ENCODE measurements around the gene DOK1. TPM values are rescaled to one million over a fixed set of nuclear protein-coding genes. Genes with fewer than 3 reads are reported as not detected.

DOK1 gene
- total RNA-seq, 1 donor from 2014 or later, result 20.1 TPM

DNA sequence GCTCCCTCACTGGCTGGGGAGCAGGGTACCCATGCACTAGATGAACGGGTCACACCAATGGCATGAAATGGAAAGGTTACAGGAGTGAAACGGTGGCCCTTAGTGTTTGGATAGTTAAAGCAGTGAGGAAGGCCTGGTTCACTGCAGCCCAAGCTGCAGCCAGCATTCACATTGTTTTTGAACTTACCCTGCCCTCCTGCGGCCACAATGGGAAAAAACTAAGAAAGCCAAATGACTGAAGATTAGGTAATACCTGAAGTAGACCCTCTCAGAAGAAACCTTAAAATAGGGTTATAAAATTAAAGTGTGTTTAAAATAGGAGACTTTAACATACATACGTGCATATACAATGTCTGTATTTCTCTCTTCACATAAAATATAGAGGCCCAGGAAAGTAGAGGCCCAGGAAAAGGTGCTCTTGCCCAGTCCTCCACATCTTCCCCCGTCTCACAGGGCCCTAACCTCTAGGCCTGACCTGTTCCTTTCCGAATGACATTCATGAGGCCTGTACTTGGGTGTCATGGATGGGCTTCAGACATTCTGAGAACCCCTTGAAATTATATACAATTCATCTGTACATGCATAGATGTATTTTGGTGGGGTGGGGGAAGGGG lies 33.3 kb downstream of the DOK1 start:
- H3K36me3 ChIP-seq, result no peaks in the 10 kb centered on the region
- no peak overlapping the region for H3K4me3 ChIP-seq
- TF ChIP-seq, protein P1, sequence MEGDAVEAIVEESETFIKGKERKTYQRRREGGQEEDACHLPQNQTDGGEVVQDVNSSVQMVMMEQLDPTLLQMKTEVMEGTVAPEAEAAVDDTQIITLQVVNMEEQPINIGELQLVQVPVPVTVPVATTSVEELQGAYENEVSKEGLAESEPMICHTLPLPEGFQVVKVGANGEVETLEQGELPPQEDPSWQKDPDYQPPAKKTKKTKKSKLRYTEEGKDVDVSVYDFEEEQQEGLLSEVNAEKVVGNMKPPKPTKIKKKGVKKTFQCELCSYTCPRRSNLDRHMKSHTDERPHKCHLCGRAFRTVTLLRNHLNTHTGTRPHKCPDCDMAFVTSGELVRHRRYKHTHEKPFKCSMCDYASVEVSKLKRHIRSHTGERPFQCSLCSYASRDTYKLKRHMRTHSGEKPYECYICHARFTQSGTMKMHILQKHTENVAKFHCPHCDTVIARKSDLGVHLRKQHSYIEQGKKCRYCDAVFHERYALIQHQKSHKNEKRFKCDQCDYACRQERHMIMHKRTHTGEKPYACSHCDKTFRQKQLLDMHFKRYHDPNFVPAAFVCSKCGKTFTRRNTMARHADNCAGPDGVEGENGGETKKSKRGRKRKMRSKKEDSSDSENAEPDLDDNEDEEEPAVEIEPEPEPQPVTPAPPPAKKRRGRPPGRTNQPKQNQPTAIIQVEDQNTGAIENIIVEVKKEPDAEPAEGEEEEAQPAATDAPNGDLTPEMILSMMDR (IDR thresholded peaks at IDR 0.05), result peak; percentile 26 to 70 (median 37)
- TF ChIP-seq POLR2A (IDR thresholded peaks at IDR 0.05), result no peak
- H3K27me3 ChIP-seq, result no peaks in the 10 kb centered on the region
- H3K4me1 ChIP-seq, result no peaks in the 10 kb centered on the region
- H3K9me3 ChIP-seq, result no peaks in the 10 kb centered on the region
- no peak overlapping the region for H3K27ac ChIP-seq
- no peak for DNase-seq (ENCODE audit: extremely low spot score in 2 of 2)
- intact Hi-C loops (cut with DNase I), result loop anchor here (2.0 kb wide), 1 partner anchor 105 kb away; the partner anchor contains the start of genes CCDC142 and TTC31

DNA sequence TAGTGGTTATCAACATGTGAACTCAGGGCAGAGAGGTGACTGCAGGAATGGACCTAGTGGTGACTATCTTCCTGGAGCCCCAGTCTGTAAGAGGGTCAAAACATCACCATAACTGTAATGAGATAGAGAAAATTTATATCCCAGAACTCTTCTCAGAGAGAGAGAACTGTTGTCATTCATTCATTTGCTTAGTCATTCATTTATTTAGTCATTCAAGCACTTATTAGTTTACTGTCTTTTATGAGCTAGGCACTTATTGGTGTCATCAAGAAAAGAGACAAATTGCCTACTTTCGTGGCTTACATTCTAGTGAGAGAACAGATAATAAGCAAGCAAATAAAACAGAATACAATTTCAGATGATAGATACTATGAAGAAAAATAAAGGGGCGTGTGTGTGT lies 34.1 kb downstream of the DOK1 start:
- Histone ChIP-seq H3K27me3 (no peaks in the 10 kb centered on the region), H3K4me1 (no peaks in the 10 kb centered on the region), H3K9me3 (no peaks in the 10 kb centered on the region), H3K4me3 (no peak overlapping the region), H3K36me3 (no peaks in the 10 kb centered on the region), H3K27ac (no peak overlapping the region)
- intact Hi-C loops (cut with DNase I), result no loop called here
- no peak for DNase-seq (ENCODE audit: extremely low spot score in 2 of 2)
- TF ChIP-seq, protein P1 (IDR thresholded peaks at IDR 0.05), result no peak
- no peak for TF ChIP-seq POLR2AphosphoS5 (IDR thresholded peaks at IDR 0.05; ENCODE audit: insufficient read depth in 1 of 2, low read depth in 1 of 2)
- TF ChIP-seq POLR2A (IDR thresholded peaks at IDR 0.05), result no peak

DNA sequence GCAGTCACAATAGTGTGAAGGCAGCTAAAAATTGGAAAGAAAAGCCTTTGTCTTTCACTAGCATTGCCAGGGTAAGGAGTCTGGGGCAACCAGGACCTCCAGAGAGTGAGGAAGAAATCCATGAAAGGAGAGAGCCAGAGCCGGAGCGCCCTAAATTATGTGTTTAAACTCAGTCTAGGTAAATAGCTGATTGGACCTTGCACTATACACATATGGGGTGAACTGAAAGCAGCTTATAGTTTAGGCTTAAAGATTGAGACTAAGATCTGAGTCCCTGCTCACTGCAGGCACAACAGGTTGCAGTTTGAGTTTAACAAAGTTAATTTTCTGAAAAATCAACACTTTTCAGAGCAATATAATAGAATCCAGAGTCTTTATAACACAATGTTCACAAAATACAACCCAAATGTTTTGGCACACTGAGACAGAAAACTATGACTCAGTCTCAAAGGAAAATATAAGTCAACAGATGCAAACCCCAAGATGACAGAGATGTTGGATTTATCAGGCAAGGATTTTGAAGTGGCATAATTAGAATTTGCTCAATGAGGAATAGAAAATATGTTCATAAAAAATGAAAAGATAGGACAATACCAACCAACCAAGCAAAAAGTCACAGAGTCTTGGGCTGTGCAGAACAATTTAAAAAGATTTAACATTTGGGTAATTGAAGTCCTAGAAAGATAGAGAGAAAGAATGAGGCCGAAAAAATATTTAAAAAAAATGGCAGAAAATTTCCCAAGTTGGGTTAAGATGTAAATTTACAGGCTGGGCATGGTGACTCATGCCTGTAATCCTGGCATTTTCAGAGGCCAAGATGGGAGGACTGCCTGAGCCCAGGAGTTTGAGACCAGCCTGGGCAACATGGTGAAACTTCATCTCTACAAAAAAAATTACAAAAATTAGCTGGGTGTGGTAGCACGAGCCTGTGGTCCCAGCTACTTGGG lies 39.6 kb downstream of the DOK1 start:
- no peaks in the 10 kb centered on the region for H3K27me3 ChIP-seq
- TF ChIP-seq POLR2A (IDR thresholded peaks at IDR 0.05), result no peak
- TF ChIP-seq, protein P1 (IDR thresholded peaks at IDR 0.05), result no peak
- TF ChIP-seq POLR2AphosphoS5 (IDR thresholded peaks at IDR 0.05; ENCODE audit: insufficient read depth in 1 of 2, low read depth in 1 of 2), result no peak
- intact Hi-C loops (cut with DNase I), result no loop called here

DNA sequence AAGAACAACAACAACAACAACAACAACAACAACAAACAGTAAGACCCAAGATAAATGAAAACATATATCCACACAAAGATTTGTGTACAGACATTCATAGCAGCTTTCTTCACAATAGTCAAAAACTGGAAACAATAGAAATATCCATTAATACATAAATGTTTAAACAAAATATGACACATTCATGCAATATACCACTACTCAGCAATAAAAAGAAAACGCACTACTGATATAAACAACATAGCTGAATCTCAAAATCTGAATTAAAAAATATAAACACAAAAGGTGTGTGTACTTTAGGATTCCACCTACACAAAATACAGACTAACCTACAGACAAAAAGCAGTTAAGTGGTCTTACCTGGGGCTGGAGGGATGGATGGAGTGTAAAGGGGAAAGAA lies 42.1 kb downstream of the DOK1 start:
- no peak for DNase-seq (ENCODE audit: extremely low spot score in 2 of 2)
- TF ChIP-seq, protein P1 (IDR thresholded peaks at IDR 0.05), result no peak
- TF ChIP-seq POLR2AphosphoS5 (IDR thresholded peaks at IDR 0.05; ENCODE audit: insufficient read depth in 1 of 2, low read depth in 1 of 2) (no peak), POLR2A (IDR thresholded peaks at IDR 0.05) (no peak)
- H3K36me3 ChIP-seq, result no peaks in the 10 kb centered on the region
- H3K27me3 ChIP-seq, result no peaks in the 10 kb centered on the region
- H3K9me3 ChIP-seq, result no peaks in the 10 kb centered on the region
- intact Hi-C loops (cut with DNase I), result no loop called here
- no peaks in the 10 kb centered on the region for H3K4me1 ChIP-seq
- no peak overlapping the region for H3K4me3 ChIP-seq
- no peak overlapping the region for H3K27ac ChIP-seq

More for the DNA sequence above, 39.6 kb downstream of the DOK1 start:
- Histone ChIP-seq H3K4me1 (no peaks in the 10 kb centered on the region), H3K36me3 (no peaks in the 10 kb centered on the region), H3K27ac (no peak overlapping the region), H3K4me3 (no peak overlapping the region), H3K9me3 (no peaks in the 10 kb centered on the region)
- DNase-seq (ENCODE audit: extremely low spot score in 2 of 2), result no peak

DNA sequence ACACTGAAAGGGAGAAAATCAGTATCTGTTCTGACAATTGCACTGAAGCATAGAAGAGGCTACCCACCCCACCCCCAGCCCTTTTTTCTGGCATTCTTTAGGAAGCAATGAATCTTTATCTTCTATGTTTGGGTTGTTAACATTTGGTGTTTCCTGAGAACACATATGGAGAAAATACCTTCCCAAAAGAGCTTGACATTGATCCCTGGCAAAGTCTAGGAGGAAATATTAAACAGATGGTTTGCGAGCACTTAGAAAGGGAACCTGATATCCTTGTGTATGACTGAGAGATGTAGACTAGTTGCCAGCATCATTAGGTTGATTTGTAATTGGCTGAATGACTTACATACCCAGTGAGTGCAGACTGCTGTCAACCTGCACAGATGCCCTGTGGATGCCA lies 42.9 kb downstream of the DOK1 start:
- Histone ChIP-seq H3K36me3 (no peaks in the 10 kb centered on the region), H3K4me3 (no peak overlapping the region), H3K27me3 (no peaks in the 10 kb centered on the region), H3K27ac (no peak overlapping the region), H3K9me3 (no peaks in the 10 kb centered on the region), H3K4me1 (no peaks in the 10 kb centered on the region)
- no peak for DNase-seq (ENCODE audit: extremely low spot score in 2 of 2)
- intact Hi-C loops (cut with DNase I), result no loop called here
- TF ChIP-seq POLR2A (IDR thresholded peaks at IDR 0.05), result no peak
- TF ChIP-seq, protein P1 (IDR thresholded peaks at IDR 0.05), result no peak
- TF ChIP-seq POLR2AphosphoS5 (IDR thresholded peaks at IDR 0.05; ENCODE audit: insufficient read depth in 1 of 2, low read depth in 1 of 2), result no peak
